ENCODE measurements around the gene CTNNA3. TPM values are rescaled to one million over a fixed set of nuclear protein-coding genes. Genes with fewer than 3 reads are reported as not detected.

Gene CTNNA3
- total RNA-seq, 4 donors from 2014 or later = 0.04 to 0.19 (median 0.11) TPM

DNA sequence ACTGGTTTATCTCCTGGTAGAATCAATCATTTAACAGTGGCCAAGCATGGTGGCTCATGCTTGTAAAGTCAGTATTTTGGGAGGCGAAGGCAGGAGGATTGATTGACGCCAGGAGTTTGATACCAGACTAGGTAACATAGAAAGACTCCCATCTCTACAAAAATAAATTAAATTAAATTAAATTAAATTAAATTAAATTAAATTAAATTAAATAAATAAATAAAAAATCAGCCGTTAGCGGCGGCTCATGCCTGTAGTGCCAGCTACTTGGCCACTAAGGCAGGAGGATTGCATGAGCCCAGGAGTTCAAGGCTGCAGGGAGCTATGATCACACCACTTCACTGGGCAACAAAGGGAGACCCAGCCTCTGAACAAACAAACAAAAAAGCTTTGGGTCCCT is 427.8 kb downstream of the CTNNA3 start:
- intact Hi-C loops (cut with DNase I; ENCODE audit: low total_unique reads) = no loop called here
- TF ChIP-seq, protein P1, sequence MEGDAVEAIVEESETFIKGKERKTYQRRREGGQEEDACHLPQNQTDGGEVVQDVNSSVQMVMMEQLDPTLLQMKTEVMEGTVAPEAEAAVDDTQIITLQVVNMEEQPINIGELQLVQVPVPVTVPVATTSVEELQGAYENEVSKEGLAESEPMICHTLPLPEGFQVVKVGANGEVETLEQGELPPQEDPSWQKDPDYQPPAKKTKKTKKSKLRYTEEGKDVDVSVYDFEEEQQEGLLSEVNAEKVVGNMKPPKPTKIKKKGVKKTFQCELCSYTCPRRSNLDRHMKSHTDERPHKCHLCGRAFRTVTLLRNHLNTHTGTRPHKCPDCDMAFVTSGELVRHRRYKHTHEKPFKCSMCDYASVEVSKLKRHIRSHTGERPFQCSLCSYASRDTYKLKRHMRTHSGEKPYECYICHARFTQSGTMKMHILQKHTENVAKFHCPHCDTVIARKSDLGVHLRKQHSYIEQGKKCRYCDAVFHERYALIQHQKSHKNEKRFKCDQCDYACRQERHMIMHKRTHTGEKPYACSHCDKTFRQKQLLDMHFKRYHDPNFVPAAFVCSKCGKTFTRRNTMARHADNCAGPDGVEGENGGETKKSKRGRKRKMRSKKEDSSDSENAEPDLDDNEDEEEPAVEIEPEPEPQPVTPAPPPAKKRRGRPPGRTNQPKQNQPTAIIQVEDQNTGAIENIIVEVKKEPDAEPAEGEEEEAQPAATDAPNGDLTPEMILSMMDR (IDR thresholded peaks at IDR 0.05) = no peak
- no peak for TF ChIP-seq POLR2A (IDR thresholded peaks at IDR 0.05)
- H3K4me3 ChIP-seq (ENCODE audit: low read depth, poor library complexity, severe bottlenecking) = no peak overlapping the region
- DNase-seq (ENCODE audit: low spot score in 2 of 2) = no peak
- WGBS, 2 donors = 94 to 97% methylated on average over 5 of the region's 5 CpGs

DNA sequence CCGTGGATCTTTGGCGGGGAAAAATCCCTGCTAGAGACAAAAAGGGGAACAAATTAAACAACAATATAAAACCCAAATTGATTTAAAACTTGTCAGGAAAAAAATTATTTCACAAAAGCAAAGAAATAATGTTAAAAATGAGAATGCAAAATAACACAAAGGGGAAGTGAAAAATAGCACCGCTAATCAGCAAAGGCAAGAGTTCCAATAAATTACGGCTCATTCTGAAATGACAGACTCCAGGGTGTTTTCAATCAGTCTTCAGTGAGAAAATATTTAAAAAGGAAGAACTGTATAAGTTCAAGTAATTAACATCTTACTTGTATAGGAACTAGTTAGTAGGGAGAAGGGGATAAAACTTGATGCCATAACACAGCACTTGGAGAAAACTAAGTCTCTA is 433.3 kb downstream of the CTNNA3 start:
- no peak for TF ChIP-seq POLR2A (IDR thresholded peaks at IDR 0.05)
- TF ChIP-seq, protein P1 (IDR thresholded peaks at IDR 0.05) = no peak
- intact Hi-C loops (cut with DNase I; ENCODE audit: low total_unique reads) = no loop called here
- WGBS, 2 donors = 53 to 62% methylated on average over 4 of the region's 4 CpGs
- no peak for DNase-seq (ENCODE audit: low spot score in 2 of 2)
- no peak overlapping the region for H3K4me3 ChIP-seq (ENCODE audit: low read depth, poor library complexity, severe bottlenecking)

DNA sequence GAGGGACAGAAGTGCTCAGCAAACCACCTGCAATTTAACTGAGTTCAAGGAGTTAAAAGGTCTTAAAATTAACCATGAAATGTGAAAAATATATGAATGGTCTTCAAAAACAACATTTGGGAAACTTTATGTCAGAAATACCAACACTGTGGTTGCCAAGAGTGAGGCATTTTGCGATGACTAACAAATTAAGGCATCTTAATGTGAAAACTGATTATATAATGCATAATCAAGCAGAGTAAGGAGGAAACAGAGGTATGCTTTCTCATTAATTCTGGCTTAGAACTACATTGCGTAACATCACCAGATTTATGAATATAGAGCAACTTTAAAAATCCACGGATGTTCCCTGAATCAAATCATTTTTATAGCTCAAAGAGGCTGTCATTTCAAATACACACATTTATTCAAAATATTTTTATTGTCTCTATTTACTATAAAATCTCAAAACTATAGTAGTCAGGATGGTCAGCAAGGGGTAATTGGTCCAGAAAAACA is 434.6 kb downstream of the CTNNA3 start:
- TF ChIP-seq, protein P1 (IDR thresholded peaks at IDR 0.05) = no peak
- TF ChIP-seq POLR2A (IDR thresholded peaks at IDR 0.05) = no peak
- WGBS, 2 donors = 50 to 51% methylated on average over 3 of the region's 3 CpGs
- intact Hi-C loops (cut with DNase I; ENCODE audit: low total_unique reads) = no loop called here

DNA sequence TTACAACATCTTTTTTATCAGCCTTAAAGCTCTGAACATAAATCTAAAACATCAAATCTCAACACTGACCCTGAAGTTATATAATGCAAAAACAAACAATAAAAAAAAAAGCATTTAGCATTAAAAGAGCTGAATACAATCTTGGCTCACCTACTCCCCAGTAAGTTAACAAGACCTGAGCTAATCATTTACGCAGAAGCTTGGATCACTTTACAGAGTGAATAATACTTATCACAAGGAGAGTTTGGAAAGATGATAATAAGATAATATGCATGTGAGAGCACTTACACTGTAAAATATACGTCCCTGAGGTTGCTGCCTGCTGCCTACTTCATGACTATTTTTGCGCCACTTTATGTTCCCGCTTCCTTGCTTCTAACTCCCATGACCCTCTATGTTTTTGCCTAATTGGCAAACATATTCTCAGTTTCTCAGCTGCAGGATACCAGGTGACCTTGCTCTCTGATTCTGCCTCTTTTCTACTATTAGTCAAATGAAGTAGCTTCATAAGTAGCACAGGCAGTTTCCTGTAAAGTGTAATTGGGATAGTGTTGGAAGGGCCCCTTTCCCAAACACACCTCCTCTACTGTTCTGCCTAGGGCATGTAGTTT is 436.6 kb downstream of the CTNNA3 start:
- WGBS, 2 donors = 59 to 64% methylated on average over 4 of the region's 4 CpGs
- no peak overlapping the region for H3K4me3 ChIP-seq (ENCODE audit: low read depth, poor library complexity, severe bottlenecking)
- no peak for TF ChIP-seq POLR2A (IDR thresholded peaks at IDR 0.05)
- TF ChIP-seq, protein P1 (IDR thresholded peaks at IDR 0.05) = no peak
- intact Hi-C loops (cut with DNase I; ENCODE audit: low total_unique reads) = no loop called here
- no peak for DNase-seq (ENCODE audit: low spot score in 2 of 2)

More for the DNA sequence above, 434.6 kb downstream of the CTNNA3 start:
- no peak overlapping the region for H3K4me3 ChIP-seq (ENCODE audit: low read depth, poor library complexity, severe bottlenecking)
- DNase-seq (ENCODE audit: low spot score in 2 of 2) = no peak

DNA sequence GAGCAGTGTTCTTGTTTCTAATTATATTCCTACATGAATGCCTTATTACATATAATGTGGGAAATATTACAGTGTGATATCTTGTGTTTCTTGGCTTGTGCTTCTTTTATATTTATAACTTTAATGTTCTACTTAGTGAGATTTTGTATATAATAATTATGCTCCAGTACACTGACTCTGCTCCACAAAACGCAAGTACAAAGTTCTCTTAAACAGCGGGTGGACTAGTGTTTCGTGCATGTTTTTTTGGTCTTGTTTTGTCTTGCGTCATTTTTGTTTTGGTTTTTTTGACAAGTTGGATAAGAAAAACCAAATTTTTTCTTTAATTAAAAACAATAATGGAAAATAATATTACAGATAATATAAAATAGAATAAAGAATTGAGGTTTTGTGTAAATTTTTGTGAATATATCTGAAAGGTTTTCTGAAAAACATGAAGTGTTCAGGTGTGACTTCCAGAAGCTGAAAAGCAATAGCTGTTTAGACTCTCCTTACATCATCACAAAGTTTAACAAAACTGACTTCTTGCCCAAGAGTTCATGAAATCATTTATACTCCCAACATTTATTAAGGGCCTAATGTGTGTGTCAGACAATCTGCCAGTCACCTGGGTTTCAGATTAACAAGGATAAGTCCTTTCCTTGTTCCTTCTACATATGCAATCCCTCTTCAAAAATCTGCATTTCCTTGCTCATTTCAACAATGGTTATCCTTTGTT is 438.4 kb downstream of the CTNNA3 start:
- intact Hi-C loops (cut with DNase I; ENCODE audit: low total_unique reads) = no loop called here
- TF ChIP-seq POLR2A (IDR thresholded peaks at IDR 0.05) = no peak
- TF ChIP-seq, protein P1 (IDR thresholded peaks at IDR 0.05) = no peak
- 89 to 90% methylated on average over 4 of the region's 4 CpGs for WGBS, 2 donors
- no peak for DNase-seq (ENCODE audit: low spot score in 2 of 2)
- no peak overlapping the region for H3K4me3 ChIP-seq (ENCODE audit: low read depth, poor library complexity, severe bottlenecking)

All from lower leg skin (tissue), 4 donors.